Pancreas (tissue), 10 donors: ENCODE data around the gene PPIL1. TPM values are rescaled to one million over a fixed set of nuclear protein-coding genes. Genes with fewer than 3 reads are reported as not detected.

ENCODE experiments used
- ATAC-seq, 4 donors: fragments of 200-7000 bp; cut with Tn5 transposase; one replicate each; pipeline versions ENCODE4 v1.8.0 to v1.9.1; 2020; ENCODE audit warnings: mild to moderate bottlenecking in 4 of 4, moderate library complexity in 4 of 4
- DNase-seq, 6 donors: peaks; one replicate each; pipeline ENCODE4 v3.0.0-alpha.2; 2020
- FAIRE-seq: peaks from 2 replicates; lab custom pipeline; 2012; peaks lifted over from hg19 to GRCh38; lab: Jason Lieb, UNC
- H3K27ac ChIP-seq, 4 donors: fragments of 200-600 bp; sonication (generic); 1 replicate in 3 of 4; 2 replicates in 1 of 4; pipeline versions ENCODE4 v1.5.0 to v1.8.0; 2020
- H3K27me3 ChIP-seq, 4 donors: fragments of 200-600 bp; one replicate each; pipeline ENCODE4 v1.8.0; 2021
- H3K36me3 ChIP-seq, 3 donors: fragments of 200-600 bp; sonication (generic) in 1 of 3; one replicate each; pipeline versions ENCODE4 v1.5.0 to v1.8.0; 2020 to 2021
- H3K4me1 ChIP-seq, 3 donors: fragments of 200-600 bp; one replicate each; pipeline ENCODE4 v1.8.0; 2021
- H3K4me3 ChIP-seq, 4 donors: fragments of 200-600 bp; sonication (generic) in 2 of 4; one replicate each; pipeline versions ENCODE4 v1.5.0 to v1.8.0; 2020 to 2021
- H3K9me3 ChIP-seq, 4 donors: fragments of 200-600 bp; one replicate each; pipeline ENCODE4 v1.8.0; 2021
- WGBS, 2 donors: extraction: QIAGEN DNeasy Blood & Tissue Kit; methylation state at CpG; one replicate each; pipeline ENCODE4 v1.1.7; 2013; 5-methylcytosine and 5-hydroxymethylcytosine counted together
- intact Hi-C, 3 donors: fragments of 100-400 bp; cut with DNase I; formaldehyde crosslinking; loops; one replicate each; pipeline versions ENCODE4 v1.11.1 to v1.14.2; 2022
- polyA plus RNA-seq, 2 donors: library from polyadenylated mRNA; stranded (reverse); fragments of 200-250 nt; gene quantifications; one replicate each; pipeline ENCODE4 v1.2.3, GENCODE V29; 2013
- total RNA-seq, 6 donors: library from RNA; stranded (reverse); fragmentation: NEBNext Ultra II Directional in 4 of 6; extraction: Animal tissue kit (Norgen Biotek cat#: 25700) in 4 of 6; gene quantifications; one replicate each; pipeline versions ENCODE4 v1.2.1 to v1.2.4, GENCODE V29; 2021 to 2023
- TF ChIP-seq, protein P1 (sequence below), 4 donors: fragments of 200-600 bp; sonication (generic) in 3 of 4; IDR thresholded peaks; one replicate each; pipeline versions ENCODE4 v1.5.0 to v1.8.0; 2021; ENCODE audit warnings: antibody characterized with exemption in 4 of 4
- donor health status: healthy with polysubstance abuse.
- donor health status: DM: no; HTN: no; CAD: no; lungs with moderate emphysema.
- donor health status: DM: no; HTN: no; CAD: no.
- donor health status: control.
- donor health status: control.
- donor health status: Bipolar disorder and iron deficiency.
- donor health status: DM: yes; HTN: yes; CAD: no.
- donor health status: DM: no; HTN: no; CAD: no.
- donor health status: DM: no; HTN: no; CAD: no.
- donor health status: DM: yes; HTN: yes; CAD: no.

Gene PPIL1
- total and polyA plus RNA-seq, 8 donors: 5.1 to 13.1 (median 8.7) TPM

DNA sequence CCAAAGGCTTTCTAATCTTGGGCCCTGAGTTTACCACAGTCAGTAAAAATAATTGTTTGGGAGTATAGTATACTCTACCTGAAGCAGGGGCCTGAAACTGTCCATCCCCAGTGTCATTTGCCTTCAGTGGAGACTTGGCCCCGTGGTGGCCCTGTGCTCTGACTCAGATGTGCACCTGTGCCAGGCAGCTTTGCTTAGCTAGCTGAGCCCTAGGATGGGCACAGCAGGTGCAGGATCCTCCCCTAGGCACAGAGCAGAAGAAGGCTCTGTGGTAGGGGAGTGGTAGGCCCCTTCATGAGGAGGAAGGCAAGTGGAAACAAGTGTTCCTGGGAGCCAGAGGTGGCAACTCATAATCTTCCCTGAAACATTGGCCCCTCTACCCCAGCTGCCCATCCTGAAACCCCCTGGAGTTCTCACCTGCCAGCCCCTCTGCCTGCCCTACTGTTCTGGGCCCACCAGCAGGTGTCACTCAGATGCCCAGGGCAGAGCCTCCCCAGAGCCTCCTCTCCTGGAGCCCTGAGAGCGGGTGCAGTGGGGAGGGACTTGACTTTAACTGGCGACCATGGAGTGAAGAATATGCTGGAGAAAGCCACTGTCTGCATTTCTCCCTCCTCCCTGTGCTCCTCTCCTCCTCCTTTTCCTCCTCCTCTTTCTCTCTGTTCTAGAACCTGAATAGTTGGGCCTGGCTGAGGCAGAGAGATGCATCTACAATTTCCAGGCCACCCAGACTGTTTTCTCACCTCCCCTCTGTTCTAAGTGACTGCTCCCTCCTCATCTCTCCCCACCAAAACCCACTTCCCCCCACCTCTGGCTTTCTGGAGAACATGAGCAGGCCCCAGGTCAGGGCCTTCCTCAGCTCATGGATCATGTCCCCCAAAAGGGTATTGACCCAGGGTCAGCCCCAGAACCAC is 38.2 kb downstream of the PPIL1 start:
- 86 to 90% methylated on average over 3 of the region's 3 CpGs for WGBS, 2 donors
- Histone ChIP-seq H3K27me3 (no peaks in the 10 kb centered on the region), H3K4me1 (peaks cover 0 to 6% (median 5%) of the 10 kb centered on the region in 3 donors), H3K4me3 (no peak overlapping the region), H3K36me3 (no peaks in the 10 kb centered on the region), H3K9me3 (no peaks in the 10 kb centered on the region), H3K27ac (no peak overlapping the region)
- TF ChIP-seq, protein P1, sequence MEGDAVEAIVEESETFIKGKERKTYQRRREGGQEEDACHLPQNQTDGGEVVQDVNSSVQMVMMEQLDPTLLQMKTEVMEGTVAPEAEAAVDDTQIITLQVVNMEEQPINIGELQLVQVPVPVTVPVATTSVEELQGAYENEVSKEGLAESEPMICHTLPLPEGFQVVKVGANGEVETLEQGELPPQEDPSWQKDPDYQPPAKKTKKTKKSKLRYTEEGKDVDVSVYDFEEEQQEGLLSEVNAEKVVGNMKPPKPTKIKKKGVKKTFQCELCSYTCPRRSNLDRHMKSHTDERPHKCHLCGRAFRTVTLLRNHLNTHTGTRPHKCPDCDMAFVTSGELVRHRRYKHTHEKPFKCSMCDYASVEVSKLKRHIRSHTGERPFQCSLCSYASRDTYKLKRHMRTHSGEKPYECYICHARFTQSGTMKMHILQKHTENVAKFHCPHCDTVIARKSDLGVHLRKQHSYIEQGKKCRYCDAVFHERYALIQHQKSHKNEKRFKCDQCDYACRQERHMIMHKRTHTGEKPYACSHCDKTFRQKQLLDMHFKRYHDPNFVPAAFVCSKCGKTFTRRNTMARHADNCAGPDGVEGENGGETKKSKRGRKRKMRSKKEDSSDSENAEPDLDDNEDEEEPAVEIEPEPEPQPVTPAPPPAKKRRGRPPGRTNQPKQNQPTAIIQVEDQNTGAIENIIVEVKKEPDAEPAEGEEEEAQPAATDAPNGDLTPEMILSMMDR (IDR thresholded peaks at IDR 0.05): no peak
- intact Hi-C loops: no loop called here
- no peak for DNase-seq
- no peak for ATAC-seq
- no peak for FAIRE-seq

DNA sequence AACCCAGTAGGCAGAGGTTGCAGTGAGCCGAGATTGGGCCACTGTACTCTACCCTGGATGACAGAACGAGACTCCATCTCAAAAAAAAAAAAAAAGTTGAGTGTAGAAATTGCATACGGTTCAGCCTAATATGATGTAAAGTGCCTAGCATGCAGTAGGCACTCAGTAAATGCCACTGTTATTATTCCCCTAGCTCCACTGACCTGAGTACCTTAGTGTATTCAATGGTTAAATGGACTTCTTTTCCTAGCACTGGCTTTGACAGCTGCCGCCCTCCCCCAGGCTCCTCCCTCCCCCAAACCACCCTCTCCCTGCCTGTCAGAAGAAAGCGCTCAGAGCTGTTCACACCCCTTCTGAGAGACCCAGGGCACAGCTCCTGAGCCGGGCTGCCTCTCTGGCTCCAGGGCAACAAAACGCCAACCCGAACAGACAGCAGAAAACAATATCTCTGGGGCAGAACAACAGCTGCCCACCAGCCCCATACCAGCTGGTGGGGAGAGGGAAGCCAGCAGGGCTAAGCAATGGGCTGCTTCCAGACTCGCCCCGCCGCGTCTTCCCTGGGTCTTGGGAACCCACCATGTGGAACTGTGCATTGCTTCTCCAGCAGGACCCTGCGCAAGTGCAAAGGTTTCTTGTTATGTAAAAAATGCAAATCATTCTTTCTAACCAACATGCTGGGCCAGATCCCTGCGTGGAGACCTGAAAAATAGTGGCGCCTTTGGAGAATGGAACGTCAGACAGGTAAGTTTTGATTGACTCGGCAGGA is 39.8 kb downstream of the PPIL1 start:
- no peaks in the 10 kb centered on the region for H3K9me3 ChIP-seq
- DNase-seq: no peak
- ATAC-seq: no peak
- H3K4me1 ChIP-seq: peaks cover 5 to 10% (median 10%) of the 10 kb centered on the region in 3 donors
- no peak overlapping the region for H3K27ac ChIP-seq
- 70 to 77% methylated on average over 17 of the region's 17 CpGs for WGBS, 2 donors
- H3K4me3 ChIP-seq: no peak overlapping the region
- intact Hi-C loops: no loop called here
- no peaks in the 10 kb centered on the region for H3K36me3 ChIP-seq
- no peaks in the 10 kb centered on the region for H3K27me3 ChIP-seq
- no peak for FAIRE-seq
- TF ChIP-seq, protein P1 (IDR thresholded peaks at IDR 0.05): no peak

DNA sequence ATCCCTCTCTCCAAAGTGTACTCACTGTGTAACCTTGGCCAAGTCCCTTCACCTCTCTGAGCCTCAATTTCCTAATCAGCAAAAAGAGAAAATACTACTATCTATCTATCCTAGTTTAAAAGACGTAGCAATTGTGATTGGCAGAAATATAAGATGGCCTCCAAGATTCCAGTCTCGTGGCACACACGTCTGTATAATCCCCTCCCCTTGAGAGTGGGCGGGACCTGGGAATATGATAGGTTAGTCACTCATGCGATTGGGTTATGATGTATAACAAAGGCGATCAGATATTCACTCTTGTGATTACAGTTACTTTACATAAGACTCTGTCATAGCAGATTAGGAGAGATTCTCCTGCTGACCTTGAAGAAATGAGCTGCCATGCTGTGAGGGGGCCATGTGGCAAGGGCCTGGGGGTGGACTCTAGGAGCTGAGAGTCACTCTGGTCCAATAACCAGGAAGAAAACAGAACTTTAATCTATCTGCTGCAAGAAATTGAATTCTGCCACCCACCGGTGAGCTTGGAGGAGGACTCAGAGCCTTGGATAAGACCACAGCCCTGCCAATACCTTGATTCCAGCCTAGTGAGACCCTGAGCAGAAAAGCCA is 41.3 kb downstream of the PPIL1 start:
- intact Hi-C loops: no loop called here
- ATAC-seq (no peak), FAIRE-seq (no peak), DNase-seq (no peak)
- no peak overlapping the region for H3K27ac ChIP-seq
- H3K9me3 ChIP-seq: no peaks in the 10 kb centered on the region
- TF ChIP-seq, protein P1 (IDR thresholded peaks at IDR 0.05): no peak
- H3K36me3 ChIP-seq: no peaks in the 10 kb centered on the region
- no peak overlapping the region for H3K4me3 ChIP-seq
- no peaks in the 10 kb centered on the region for H3K27me3 ChIP-seq
- H3K4me1 ChIP-seq: peaks cover 10 to 13% (median 11%) of the 10 kb centered on the region in 3 donors
- 92% methylated on average over 7 of the region's 7 CpGs for WGBS, 2 donors

DNA sequence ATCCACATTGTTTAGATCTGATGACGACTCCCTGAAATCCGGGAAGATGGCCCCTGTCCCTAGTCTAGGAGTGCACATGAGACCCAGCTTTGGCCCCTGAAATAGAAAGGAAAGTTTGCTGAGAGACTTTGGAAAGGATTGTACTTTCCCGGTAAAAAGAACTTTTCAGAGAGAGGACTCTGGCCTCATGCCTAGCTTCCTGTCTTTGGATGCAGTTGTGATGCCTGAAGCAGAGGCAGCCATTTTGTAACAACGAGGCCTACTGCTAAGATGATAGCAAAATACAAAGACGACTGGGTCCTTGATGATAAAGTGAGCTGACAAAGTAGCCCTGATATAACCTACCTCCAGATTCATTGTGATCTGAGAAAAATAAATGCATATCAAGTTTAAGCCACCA is 42.3 kb downstream of the PPIL1 start:
- intact Hi-C loops: no loop called here
- DNase-seq (no peak), FAIRE-seq (no peak), ATAC-seq (no peak)
- WGBS, 2 donors: 94 to 97% methylated on average over 5 of the region's 5 CpGs
- H3K27me3 ChIP-seq: no peaks in the 10 kb centered on the region
- no peak overlapping the region for H3K4me3 ChIP-seq
- H3K36me3 ChIP-seq: no peaks in the 10 kb centered on the region
- H3K9me3 ChIP-seq: no peaks in the 10 kb centered on the region
- H3K27ac ChIP-seq: no peak overlapping the region
- TF ChIP-seq, protein P1 (IDR thresholded peaks at IDR 0.05): no peak
- H3K4me1 ChIP-seq: peaks cover 10 to 13% (median 11%) of the 10 kb centered on the region in 3 donors
